Type B pancreatic cell (in vitro differentiated cells): ENCODE results near the gene REC114. TPM values are rescaled to one million over a fixed set of nuclear protein-coding genes. Genes with fewer than 3 reads are reported as not detected.

ENCODE experiments used
- DNase-seq: peaks from one replicate; pipeline ENCODE4 v3.0.0; 2021; ENCODE audit warnings: mixed read lengths; ENCODE audit not compliant: unreplicated experiment; ENCODE audit errors: extremely low spot score
- H3K27ac Mint-ChIP-seq: 2 replicates; pipeline ENCODE4 v1.8.0; 2021; ENCODE audit warnings: mild to moderate bottlenecking, mixed read lengths
- H3K27me3 Mint-ChIP-seq: 2 replicates; pipeline ENCODE4 v1.8.0; 2021; ENCODE audit warnings: mixed read lengths
- H3K36me3 Mint-ChIP-seq: 2 replicates; pipeline ENCODE4 v1.8.0; 2021; ENCODE audit warnings: mixed read lengths
- H3K4me1 Mint-ChIP-seq: one replicate; pipeline ENCODE4 v1.8.0; 2021; ENCODE audit warnings: mixed read lengths; ENCODE audit not compliant: unreplicated experiment
- H3K4me3 Mint-ChIP-seq: 2 replicates; pipeline ENCODE4 v1.8.0; 2021; ENCODE audit warnings: mild to moderate bottlenecking, mixed read lengths
- H3K9me3 Mint-ChIP-seq: 2 replicates; pipeline ENCODE4 v1.8.0; 2021; ENCODE audit warnings: mixed read lengths
- CTCF ChIP-seq: fragments of 200-600 bp; sonication (generic); conservative IDR thresholded peaks from 2 replicates; pipeline ENCODE4 v1.5.0; 2021; ENCODE audit warnings: antibody characterized with exemption, mild to moderate bottlenecking
- total RNA-seq: library from RNA; stranded (reverse); gene quantifications from 2 replicates; pipeline ENCODE4 v1.2.1, GENCODE V29; 2021; ENCODE audit warnings: low replicate concordance

The REC114 gene
- total RNA-seq, 1 donor from 2014 or later, result not detected

GRCh38 chr15:73585871-73586654 is 143.1 kb downstream of the REC114 start:
- Mint-ChIP-seq H3K4me3 (no peak overlapping the region), H3K36me3 (peaks cover 37% of the 10 kb centered on the region), H3K4me1 (no peaks in the 10 kb centered on the region), H3K27me3 (no peaks in the 10 kb centered on the region), H3K27ac (no peak overlapping the region), H3K9me3 (no peaks in the 10 kb centered on the region)
- DNase-seq, result no peak
- no peak for TF ChIP-seq CTCF

DNA sequence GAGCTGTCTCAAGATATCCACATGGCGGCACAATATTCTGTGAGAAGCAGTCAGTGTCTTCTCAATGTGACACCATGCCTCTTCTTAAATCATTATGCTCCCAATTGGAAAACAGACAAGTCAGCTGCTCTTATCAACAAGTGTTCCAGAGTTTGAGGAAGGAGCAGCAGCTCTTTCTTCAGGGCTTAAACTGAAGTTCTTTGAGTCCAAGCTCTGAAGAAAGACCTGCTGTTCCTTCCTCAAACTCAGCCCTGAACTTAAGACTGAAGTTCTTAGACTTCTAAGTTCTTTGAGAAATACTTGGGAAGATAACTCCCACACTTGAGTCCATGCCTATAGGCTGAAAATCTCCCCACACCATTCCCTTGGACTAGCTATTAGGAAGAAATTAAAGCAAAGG is 146.8 kb downstream of the REC114 start:
- no peak overlapping the region for H3K27ac Mint-ChIP-seq

DNA sequence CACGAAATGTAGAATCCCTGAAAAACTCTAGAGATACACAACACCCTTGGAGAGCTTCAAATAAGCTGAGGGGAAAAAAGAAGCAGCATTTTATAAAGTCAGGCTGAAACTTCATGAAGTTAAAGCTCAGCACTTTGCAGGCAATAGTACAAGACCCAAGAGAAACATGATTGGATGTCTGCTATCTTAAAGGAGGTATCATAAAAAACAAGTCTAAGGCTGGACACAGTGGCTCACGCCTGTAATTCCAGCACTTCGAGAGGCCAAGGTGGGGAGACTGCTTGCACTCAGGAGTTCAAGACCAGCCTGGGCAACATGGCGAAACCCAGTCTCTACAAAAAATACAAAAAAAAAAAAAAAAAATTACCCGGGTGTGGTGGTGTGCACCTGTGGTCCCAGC is 147.3 kb downstream of the REC114 start:
- Mint-ChIP-seq H3K4me3 (no peak overlapping the region), H3K9me3 (no peaks in the 10 kb centered on the region), H3K27ac (no peak overlapping the region), H3K4me1 (peaks cover 7% of the 10 kb centered on the region), H3K27me3 (no peaks in the 10 kb centered on the region), H3K36me3 (peaks cover 30% of the 10 kb centered on the region)
- no peak for DNase-seq
- no peak for TF ChIP-seq CTCF

More for the DNA sequence above, 146.8 kb downstream of the REC114 start:
- TF ChIP-seq CTCF, result no peak
- H3K27me3 Mint-ChIP-seq, result no peaks in the 10 kb centered on the region
- no peak overlapping the region for H3K4me3 Mint-ChIP-seq
- peaks cover 7% of the 10 kb centered on the region for H3K4me1 Mint-ChIP-seq
- no peak for DNase-seq
- no peaks in the 10 kb centered on the region for H3K9me3 Mint-ChIP-seq
- peaks cover 30% of the 10 kb centered on the region for H3K36me3 Mint-ChIP-seq

- Mint-ChIP-seq H3K9me3 (no peaks in the 10 kb centered on the region), H3K36me3 (peaks cover 13% of the 10 kb centered on the region), H3K27me3 (no peaks in the 10 kb centered on the region), H3K4me3 (no peak overlapping the region), H3K27ac (no peak overlapping the region), H3K4me1 (peaks cover 19% of the 10 kb centered on the region)
- no peak for TF ChIP-seq CTCF
- DNase-seq, result no peak
These were observed 150.5 kb downstream of the REC114 start for GRCh38 chr15:73593304-73594074.

DNA sequence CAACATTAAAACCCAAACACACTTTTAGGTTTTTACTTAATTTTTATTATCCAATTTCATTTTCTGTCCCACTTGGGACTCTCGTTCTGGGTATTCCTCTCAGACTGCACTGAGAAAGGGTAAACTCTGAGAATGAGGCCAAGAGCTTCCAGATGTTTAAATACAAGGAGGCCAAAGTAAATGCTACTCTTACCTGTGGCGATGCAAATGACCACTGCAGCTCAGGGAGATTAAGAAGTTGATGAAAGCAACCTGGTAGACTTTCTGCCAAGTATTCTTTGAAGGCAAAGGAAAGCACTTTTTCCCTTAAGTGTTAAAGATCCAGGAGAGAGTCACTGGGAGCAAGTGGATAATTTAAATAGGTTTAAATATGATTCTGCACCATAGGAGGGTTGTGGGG is 151.1 kb downstream of the REC114 start:
- Mint-ChIP-seq H3K9me3 (no peaks in the 10 kb centered on the region), H3K36me3 (peaks cover 11% of the 10 kb centered on the region), H3K27ac (no peak overlapping the region), H3K27me3 (no peaks in the 10 kb centered on the region), H3K4me3 (no peak overlapping the region), H3K4me1 (peaks cover 25% of the 10 kb centered on the region)
- DNase-seq, result no peak
- TF ChIP-seq CTCF, result no peak
